HFF-Myc (cell line): ENCODE results near the gene TXNDC9.
"Not testable (repeated sequence)": the region's sequence is repeated elsewhere in the genome, so short reads cannot be mapped to it uniquely, and the experiment has no call there.

Experiments
- DNase-seq: peaks from one replicate; pipeline ENCODE4 v3.0.0-alpha.2; 2011; ENCODE audit warnings: low read depth; ENCODE audit errors: extremely low read depth
- H3K4me3 ChIP-seq: replicated peaks from 2 replicates; pipeline ENCODE4 v1.5.1; 2011; ENCODE audit warnings: low read depth, mild to moderate bottlenecking, control low read depth, low read length
- TF ChIP-seq, protein P1 (sequence below): IDR thresholded peaks from 2 replicates; pipeline ENCODE4 v1.5.1; 2012; ENCODE audit warnings: mild to moderate bottlenecking, low read depth, low read length, control low read depth; ENCODE audit errors: missing control alignments

TXNDC9 gene

DNA sequence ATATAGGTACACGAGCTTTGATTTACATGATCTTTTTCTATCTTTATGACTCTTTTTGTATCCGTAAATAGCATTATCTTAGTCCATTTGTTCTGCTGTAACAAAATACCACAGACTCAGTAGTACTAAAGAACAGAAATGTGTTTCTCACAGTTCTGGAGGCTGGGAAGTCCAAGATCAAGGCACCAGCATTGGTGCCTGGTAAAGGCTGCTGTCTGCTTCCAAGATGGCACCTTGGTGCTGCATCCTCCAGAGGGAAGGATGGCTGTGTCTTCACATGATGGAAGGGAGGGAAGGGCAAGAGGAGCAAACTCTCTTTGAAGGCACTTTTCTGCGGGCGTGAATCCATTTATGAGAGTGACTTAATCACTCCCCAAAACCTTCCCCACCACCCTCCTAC lies 37.0 kb upstream of the TXNDC9 start:
- no peak overlapping the region for H3K4me3 ChIP-seq
- no peak for DNase-seq
- TF ChIP-seq, protein P1, sequence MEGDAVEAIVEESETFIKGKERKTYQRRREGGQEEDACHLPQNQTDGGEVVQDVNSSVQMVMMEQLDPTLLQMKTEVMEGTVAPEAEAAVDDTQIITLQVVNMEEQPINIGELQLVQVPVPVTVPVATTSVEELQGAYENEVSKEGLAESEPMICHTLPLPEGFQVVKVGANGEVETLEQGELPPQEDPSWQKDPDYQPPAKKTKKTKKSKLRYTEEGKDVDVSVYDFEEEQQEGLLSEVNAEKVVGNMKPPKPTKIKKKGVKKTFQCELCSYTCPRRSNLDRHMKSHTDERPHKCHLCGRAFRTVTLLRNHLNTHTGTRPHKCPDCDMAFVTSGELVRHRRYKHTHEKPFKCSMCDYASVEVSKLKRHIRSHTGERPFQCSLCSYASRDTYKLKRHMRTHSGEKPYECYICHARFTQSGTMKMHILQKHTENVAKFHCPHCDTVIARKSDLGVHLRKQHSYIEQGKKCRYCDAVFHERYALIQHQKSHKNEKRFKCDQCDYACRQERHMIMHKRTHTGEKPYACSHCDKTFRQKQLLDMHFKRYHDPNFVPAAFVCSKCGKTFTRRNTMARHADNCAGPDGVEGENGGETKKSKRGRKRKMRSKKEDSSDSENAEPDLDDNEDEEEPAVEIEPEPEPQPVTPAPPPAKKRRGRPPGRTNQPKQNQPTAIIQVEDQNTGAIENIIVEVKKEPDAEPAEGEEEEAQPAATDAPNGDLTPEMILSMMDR = no peak

DNA sequence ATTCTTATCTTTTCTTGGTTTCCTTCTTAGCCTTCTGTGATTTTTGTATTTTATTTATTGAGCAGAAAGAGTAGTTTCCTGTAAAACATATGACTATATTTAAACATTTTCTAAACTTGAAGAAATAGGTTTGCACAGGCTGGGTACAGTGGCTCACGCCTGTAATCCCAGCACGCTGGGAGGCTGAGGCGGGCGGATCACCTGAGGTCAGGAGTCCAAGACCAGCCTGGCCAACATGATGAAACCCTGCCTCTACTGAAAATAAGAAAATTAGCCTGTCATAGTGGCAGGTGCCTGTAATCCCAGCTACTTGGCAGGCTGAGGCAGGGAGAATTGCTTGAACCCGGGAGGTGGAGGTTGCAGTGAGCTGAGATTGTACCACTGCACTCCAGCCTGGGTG lies 32.7 kb upstream of the TXNDC9 start:
- DNase-seq, H3K4me3 ChIP-seq: not testable (repeated sequence)

DNA sequence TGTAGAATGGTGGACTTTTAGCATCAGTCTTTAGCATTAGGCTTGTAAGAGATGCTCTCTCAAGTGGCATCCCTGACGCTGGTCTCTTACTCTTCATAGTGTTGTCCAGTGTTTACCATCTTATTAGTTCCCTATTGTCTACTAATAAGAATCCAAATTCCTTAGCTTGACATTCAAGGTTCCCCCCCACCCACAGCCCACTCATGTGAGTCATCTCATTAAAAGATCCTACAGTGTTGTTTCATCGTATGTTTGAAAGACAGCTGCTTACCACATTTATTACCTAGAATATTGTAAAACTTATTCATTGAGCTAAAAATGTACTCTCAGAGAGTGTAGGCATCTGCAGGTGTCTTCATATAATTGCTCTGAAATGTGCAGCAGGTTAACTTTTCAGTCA lies 29.5 kb upstream of the TXNDC9 start:
- no peak for DNase-seq
- TF ChIP-seq, protein P1 = no peak
- no peak overlapping the region for H3K4me3 ChIP-seq

DNA sequence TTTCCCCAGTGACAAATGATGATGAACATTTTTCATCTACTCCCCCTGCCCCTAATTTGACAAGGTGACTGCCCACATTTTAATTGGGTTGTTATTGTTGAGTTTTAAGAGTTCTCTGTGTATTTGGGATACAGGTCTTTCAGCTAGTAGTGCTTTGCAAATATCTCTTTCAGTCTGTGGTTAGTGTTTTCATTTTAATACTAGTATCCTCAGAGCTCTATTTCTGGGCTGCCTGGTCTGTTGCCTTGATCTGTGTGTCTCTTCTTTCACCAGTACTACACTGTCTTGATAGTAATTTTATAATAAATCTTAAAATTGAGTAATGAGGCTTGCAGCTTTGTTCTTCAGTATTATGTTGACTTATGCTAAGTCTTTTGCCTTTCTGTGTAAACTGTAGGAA lies 20.7 kb upstream of the TXNDC9 start:
- H3K4me3 ChIP-seq = no peak overlapping the region
- TF ChIP-seq, protein P1 = no peak
- no peak for DNase-seq

DNA sequence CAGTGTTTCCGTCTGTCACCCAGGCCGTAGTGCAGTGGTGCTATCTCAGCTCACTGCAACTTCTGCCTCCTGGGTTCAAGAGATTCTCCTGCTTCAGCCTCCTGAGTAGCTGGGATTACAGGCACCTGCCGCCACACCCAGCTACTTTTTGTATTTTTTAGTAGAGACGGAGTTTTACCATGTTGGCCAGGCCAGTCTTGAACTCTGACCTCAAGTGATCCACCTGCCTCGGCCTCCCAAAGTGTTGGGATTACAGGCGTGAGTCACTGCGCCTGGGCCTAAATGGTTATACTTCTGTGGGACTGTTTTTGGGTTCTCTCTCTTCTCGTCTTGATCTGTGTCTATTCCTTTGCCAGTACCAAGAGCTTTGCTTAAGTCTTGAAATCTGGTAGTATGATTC lies 18.7 kb upstream of the TXNDC9 start:
- not testable (repeated sequence) for H3K4me3 ChIP-seq, DNase-seq

DNA sequence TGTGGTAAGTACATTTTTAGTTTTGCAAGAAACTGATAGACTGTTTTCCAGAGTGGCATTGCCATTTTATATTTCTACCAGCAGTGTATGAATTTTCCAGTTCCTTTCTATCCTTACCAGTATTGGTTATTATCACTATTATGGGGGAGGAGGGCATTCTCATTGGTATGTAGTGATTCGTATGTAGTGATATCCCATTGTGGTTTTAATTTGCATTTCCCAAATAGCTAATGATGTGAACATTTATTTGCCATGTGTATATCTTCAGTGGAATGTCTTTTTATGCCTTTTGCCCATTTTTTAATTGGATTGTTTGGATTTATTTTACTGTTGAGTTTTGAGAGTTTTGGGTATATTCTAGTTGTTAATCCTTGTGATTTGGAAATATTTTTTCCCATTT lies 17.9 kb upstream of the TXNDC9 start:
- TF ChIP-seq, protein P1 = no peak
- no peak overlapping the region for H3K4me3 ChIP-seq
- no peak for DNase-seq

DNA sequence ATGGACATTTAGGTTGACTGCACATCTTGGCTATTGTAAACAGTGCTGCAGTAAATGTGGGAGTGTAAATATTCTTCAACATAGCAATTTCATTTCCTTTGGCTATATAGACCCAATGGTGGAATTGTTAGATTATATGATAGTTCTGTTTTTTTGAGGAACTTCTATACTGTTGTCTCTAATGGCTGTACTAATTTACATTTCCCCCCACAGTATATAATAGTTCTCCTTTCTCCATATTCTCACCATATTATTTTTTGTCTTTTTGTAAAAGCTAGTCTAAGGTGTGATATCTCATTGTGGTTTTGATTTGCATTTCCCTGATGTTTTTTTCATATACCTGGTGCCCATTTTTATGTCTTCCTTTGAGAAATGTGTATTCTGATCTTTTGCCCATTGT lies 14.1 kb upstream of the TXNDC9 start:
- TF ChIP-seq, protein P1 = no peak
- H3K4me3 ChIP-seq = no peak overlapping the region
- DNase-seq = no peak

DNA sequence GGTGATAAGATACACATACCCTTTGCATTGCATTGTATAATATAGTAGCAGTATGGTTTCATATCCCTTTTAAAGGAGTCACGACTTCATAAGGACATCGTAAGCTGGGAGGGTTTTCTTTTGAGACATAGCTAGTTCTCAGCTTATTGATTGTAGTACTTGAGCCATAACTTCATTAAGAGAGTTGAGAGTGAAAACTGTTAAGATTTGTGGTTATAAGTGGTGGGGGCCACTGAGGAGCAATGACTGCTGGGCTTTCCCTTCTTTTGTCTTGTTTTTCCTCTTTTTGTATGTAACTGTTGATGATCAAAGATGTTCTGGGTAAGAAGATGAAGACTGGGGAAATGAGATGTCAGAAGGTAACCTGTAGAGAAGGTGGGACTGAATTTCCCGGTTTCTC lies 12.0 kb upstream of the TXNDC9 start:
- TF ChIP-seq, protein P1 = no peak
- H3K4me3 ChIP-seq = no peak overlapping the region
- DNase-seq = no peak
